HCT116 (cell line): ENCODE data around the gene C4orf50.

Experiments used
- ATF3 ChIP-seq: IDR thresholded peaks from 2 replicates; pipeline ENCODE4 v1.6.1; 2012
- CBX3 ChIP-seq: IDR thresholded peaks from 2 replicates; pipeline ENCODE4 v1.6.1; 2012; ENCODE audit warnings: low read depth
- CEBPB ChIP-seq: IDR thresholded peaks from 2 replicates; pipeline ENCODE4 v1.6.1; 2012; ENCODE audit warnings: low read depth
- EGR1 ChIP-seq: IDR thresholded peaks from 2 replicates; pipeline ENCODE4 v1.6.1; 2012; ENCODE audit warnings: low read depth
- EZH2 ChIP-seq: fragments of 200-600 bp; sonication (generic); IDR thresholded peaks from 2 replicates; pipeline ENCODE4 v1.6.1; 2017; ENCODE audit warnings: antibody characterized with exemption, mixed run types
- POLR2A ChIP-seq: IDR thresholded peaks from 2 replicates; pipeline ENCODE4 v1.7.0; 2011; ENCODE audit warnings: borderline replicate concordance; ENCODE audit not compliant: insufficient read depth, insufficient read length; ENCODE audit errors: extremely low read depth
- POLR2AphosphoS5 ChIP-seq: IDR thresholded peaks from 2 replicates; pipeline ENCODE4 v1.6.1; 2011; ENCODE audit warnings: mild to moderate bottlenecking, low read depth, low read length, moderate library complexity
- SIN3A ChIP-seq: IDR thresholded peaks from 2 replicates; pipeline ENCODE4 v1.6.1; 2012; ENCODE audit warnings: low read depth
- SRF ChIP-seq: IDR thresholded peaks from 2 replicates; pipeline ENCODE4 v1.6.1; 2012; ENCODE audit warnings: low read depth
- TCF7L2 ChIP-seq: IDR thresholded peaks from 2 replicates; pipeline ENCODE4 v1.7.0; 2011; ENCODE audit warnings: borderline replicate concordance, inconsistent platforms; ENCODE audit not compliant: insufficient read depth, insufficient read length; ENCODE audit errors: extremely low read depth
- ZNF274 ChIP-seq: fragments of 200-500 bp; sonication (Bioruptor generic); IDR thresholded peaks from 2 replicates; pipeline ENCODE4 v1.6.1; 2014; ENCODE audit warnings: mild to moderate bottlenecking, low read depth, low read length, inconsistent platforms
- TF ChIP-seq, protein P1 (sequence below), 3 experiments: fragments of 200-600 bp in 1 of 3; sonication (generic) in 1 of 3; IDR thresholded peaks in 2 of 3; conservative IDR thresholded peaks in 1 of 3; 2 replicates each; pipeline ENCODE4 v1.5.1; 2012 to 2017; ENCODE audit warnings: low read depth in 2 of 3, low read length in 2 of 3, antibody characterized with exemption in 1 of 3, borderline replicate concordance in 1 of 3, control low read depth in 1 of 3, mild to moderate bottlenecking in 1 of 3, mixed read lengths in 1 of 3, mixed run types in 1 of 3, moderate library complexity in 1 of 3; ENCODE audit not compliant: insufficient read depth in 1 of 3
- TF ChIP-seq, protein P2 (sequence below): IDR thresholded peaks from 2 replicates; pipeline ENCODE4 v1.6.1; 2012

DNA sequence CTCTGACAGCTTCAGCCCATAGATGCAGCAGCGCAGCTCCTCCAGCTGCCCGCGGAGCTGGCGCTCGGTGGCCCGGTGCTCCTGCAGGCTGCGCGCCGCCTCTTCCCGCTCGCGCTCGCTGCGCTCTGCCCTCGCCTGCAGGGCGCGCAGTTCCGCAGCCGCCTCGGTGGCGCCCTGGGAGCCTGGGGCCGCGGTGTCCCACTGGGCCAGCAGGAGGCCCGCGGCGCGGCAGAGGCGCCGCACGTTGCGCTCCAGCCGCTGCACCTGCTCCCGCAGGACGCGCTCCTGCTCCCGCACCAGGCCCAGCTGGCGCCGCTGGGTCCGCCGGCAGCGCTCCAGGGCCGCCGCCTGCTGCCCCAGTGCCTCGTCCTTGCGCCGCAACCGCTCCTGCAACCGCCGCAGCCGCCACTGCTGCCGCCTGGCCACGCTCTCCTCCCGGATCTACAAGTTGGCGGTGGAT is 10.1 kb downstream of the C4orf50 start:
- TF ChIP-seq SRF (no peak), ZNF274 (no peak), POLR2AphosphoS5 (no peak), POLR2A (no peak), ATF3 (no peak), EGR1 (no peak), EZH2 (no peak), CBX3 (no peak), SIN3A (no peak), CEBPB (no peak), TCF7L2 (no peak)
- TF ChIP-seq, protein P1, sequence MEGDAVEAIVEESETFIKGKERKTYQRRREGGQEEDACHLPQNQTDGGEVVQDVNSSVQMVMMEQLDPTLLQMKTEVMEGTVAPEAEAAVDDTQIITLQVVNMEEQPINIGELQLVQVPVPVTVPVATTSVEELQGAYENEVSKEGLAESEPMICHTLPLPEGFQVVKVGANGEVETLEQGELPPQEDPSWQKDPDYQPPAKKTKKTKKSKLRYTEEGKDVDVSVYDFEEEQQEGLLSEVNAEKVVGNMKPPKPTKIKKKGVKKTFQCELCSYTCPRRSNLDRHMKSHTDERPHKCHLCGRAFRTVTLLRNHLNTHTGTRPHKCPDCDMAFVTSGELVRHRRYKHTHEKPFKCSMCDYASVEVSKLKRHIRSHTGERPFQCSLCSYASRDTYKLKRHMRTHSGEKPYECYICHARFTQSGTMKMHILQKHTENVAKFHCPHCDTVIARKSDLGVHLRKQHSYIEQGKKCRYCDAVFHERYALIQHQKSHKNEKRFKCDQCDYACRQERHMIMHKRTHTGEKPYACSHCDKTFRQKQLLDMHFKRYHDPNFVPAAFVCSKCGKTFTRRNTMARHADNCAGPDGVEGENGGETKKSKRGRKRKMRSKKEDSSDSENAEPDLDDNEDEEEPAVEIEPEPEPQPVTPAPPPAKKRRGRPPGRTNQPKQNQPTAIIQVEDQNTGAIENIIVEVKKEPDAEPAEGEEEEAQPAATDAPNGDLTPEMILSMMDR (IDR thresholded peaks at IDR 0.05 in 2 of 3, conservative IDR thresholded peaks at IDR 0.05 in 1 of 3; ENCODE audit: borderline replicate concordance in 1 of 3, insufficient read depth in 1 of 3, low read depth in 2 of 3, low read length in 2 of 3) = no peak
- TF ChIP-seq, protein P2, sequence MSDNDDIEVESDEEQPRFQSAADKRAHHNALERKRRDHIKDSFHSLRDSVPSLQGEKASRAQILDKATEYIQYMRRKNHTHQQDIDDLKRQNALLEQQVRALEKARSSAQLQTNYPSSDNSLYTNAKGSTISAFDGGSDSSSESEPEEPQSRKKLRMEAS = no peak
